ENCODE measurements around the gene ADGRG1. TPM values are rescaled to one million over a fixed set of nuclear protein-coding genes. Genes with fewer than 3 reads are reported as not detected.

Gene ADGRG1
- total RNA-seq, 1 experiment from 2014 or later: 2.0 TPM

DNA sequence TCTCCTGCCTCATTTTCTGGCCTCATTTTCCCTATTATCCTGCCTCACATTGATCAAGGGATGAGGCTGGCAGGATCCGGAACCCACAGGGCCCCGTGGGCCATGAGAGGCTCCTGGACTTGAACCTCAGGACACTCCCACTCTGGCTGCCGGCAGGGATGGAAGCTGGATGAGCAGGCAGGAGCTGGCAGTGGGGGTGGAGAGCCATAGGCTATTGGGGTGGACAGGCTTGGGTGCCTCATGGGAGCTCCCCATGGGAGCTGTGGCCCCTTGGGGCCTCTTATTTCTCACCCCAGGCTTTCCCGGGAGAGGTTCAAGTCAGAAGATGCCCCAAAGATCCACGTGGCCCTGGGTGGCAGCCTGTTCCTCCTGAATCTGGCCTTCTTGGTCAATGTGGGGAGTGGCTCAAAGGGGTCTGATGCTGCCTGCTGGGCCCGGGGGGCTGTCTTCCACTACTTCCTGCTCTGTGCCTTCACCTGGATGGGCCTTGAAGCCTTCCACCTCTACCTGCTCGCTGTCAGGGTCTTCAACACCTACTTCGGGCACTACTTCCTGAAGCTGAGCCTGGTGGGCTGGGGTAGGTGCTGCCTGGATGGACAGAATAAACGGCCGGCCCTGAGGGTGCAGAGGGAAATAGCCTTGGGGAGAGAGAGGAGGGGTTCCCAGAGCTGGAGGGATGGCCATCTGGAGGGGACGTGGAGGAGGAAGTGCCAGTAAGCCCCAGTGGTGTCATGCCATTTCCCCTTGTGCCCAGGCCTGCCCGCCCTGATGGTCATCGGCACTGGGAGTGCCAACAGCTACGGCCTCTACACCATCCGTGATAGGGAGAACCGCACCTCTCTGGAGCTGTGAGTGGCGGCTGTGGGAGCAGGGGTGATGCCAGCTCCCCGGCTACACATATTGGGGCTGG, 55.5 kb downstream of the ADGRG1 start (continued):
- TF ChIP-seq ARID4B (CRISPR knock-in tag; IDR thresholded peaks at IDR 0.05; ENCODE audit: borderline replicate concordance) (no peak), PREB (CRISPR knock-in tag; IDR thresholded peaks at IDR 0.05; ENCODE audit: borderline replicate concordance) (no peak), ZNF232 (CRISPR knock-in tag; IDR thresholded peaks at IDR 0.05) (no peak), ZMAT4 (CRISPR knock-in tag; IDR thresholded peaks at IDR 0.05) (no peak), ELF4 (CRISPR knock-in tag; IDR thresholded peaks at IDR 0.05; ENCODE audit: low read depth) (no peak), ERG (CRISPR knock-in tag; IDR thresholded peaks at IDR 0.05) (no peak), ESRRA (CRISPR knock-in tag; IDR thresholded peaks at IDR 0.05; ENCODE audit: borderline replicate concordance) (no peak), RELA (CRISPR knock-in tag; IDR thresholded peaks at IDR 0.05; ENCODE audit: borderline replicate concordance) (no peak), ZNF138 (CRISPR knock-in tag; conservative IDR thresholded peaks at IDR 0.05) (no peak)
- TF ChIP-seq, protein P1, sequence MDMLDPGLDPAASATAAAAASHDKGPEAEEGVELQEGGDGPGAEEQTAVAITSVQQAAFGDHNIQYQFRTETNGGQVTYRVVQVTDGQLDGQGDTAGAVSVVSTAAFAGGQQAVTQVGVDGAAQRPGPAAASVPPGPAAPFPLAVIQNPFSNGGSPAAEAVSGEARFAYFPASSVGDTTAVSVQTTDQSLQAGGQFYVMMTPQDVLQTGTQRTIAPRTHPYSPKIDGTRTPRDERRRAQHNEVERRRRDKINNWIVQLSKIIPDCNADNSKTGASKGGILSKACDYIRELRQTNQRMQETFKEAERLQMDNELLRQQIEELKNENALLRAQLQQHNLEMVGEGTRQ (CRISPR knock-in tag; IDR thresholded peaks at IDR 0.05): no peak
- TF ChIP-seq, protein P2, sequence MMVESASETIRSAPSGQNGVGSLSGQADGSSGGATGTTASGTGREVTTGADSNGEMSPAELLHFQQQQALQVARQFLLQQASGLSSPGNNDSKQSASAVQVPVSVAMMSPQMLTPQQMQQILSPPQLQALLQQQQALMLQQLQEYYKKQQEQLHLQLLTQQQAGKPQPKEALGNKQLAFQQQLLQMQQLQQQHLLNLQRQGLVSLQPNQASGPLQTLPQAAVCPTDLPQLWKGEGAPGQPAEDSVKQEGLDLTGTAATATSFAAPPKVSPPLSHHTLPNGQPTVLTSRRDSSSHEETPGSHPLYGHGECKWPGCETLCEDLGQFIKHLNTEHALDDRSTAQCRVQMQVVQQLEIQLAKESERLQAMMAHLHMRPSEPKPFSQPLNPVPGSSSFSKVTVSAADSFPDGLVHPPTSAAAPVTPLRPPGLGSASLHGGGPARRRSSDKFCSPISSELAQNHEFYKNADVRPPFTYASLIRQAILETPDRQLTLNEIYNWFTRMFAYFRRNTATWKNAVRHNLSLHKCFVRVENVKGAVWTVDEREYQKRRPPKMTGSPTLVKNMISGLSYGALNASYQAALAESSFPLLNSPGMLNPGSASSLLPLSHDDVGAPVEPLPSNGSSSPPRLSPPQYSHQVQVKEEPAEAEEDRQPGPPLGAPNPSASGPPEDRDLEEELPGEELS (CRISPR knock-in tag; IDR thresholded peaks at IDR 0.05): no peak
- TF ChIP-seq, protein P3, sequence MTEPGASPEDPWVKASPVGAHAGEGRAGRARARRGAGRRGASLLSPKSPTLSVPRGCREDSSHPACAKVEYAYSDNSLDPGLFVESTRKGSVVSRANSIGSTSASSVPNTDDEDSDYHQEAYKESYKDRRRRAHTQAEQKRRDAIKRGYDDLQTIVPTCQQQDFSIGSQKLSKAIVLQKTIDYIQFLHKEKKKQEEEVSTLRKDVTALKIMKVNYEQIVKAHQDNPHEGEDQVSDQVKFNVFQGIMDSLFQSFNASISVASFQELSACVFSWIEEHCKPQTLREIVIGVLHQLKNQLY (CRISPR knock-in tag; IDR thresholded peaks at IDR 0.05): no peak
